Neural cell (in vitro differentiated cells): ENCODE results near the gene DLGAP4. TPM values are rescaled to one million over a fixed set of nuclear protein-coding genes. Genes with fewer than 3 reads are reported as not detected.

Experiments used
- H2AFZ ChIP-seq: fragments of 200-600, 300-800 bp; sonication (generic), shearing (Covaris generic); 2 replicates; pipeline ENCODE4 v1.6.0; 2014; ENCODE audit warnings: low read depth, mild to moderate bottlenecking, antibody characterized with exemption, low read length, moderate library complexity
- H3F3A ChIP-seq: fragments of 200-600 bp; shearing (Covaris generic); 2 replicates; pipeline ENCODE4 v1.6.1; 2016; ENCODE audit warnings: mild to moderate bottlenecking, moderate library complexity, mixed read lengths, antibody characterized with exemption, low read length; ENCODE audit not compliant: insufficient read depth, poor library complexity, severe bottlenecking
- H3K27ac ChIP-seq: fragments of 200-600, 300-800 bp; sonication (generic), shearing (Covaris generic); 2 replicates; pipeline ENCODE4 v1.5.1; 2014; ENCODE audit warnings: mild to moderate bottlenecking, low read length, moderate library complexity
- H3K27me3 ChIP-seq: fragments of 300-800, 200-600 bp; sonication (generic), shearing (Covaris generic); 2 replicates; pipeline ENCODE4 v1.6.0; 2014; ENCODE audit warnings: mild to moderate bottlenecking, low read depth, low read length, moderate library complexity; ENCODE audit not compliant: insufficient read depth
- H3K36me3 ChIP-seq: fragments of 300-800, 200-600 bp; sonication (generic), shearing (Covaris generic); 2 replicates; pipeline ENCODE4 v1.5.1; 2014; ENCODE audit warnings: mild to moderate bottlenecking, antibody characterized with exemption, low read length, moderate library complexity; ENCODE audit not compliant: insufficient read depth
- H3K4me2 ChIP-seq: fragments of 300-800, 200-600 bp; sonication (generic), shearing (Covaris generic); 2 replicates; pipeline ENCODE4 v1.6.0; 2014; ENCODE audit warnings: mild to moderate bottlenecking, low read length
- H3K4me3 ChIP-seq: fragments of 300-800, 200-600 bp; sonication (generic), shearing (Covaris generic); 2 replicates; pipeline ENCODE4 v1.5.1; 2014; ENCODE audit warnings: mild to moderate bottlenecking, low read length, moderate library complexity
- H3K79me2 ChIP-seq: fragments of 200-600 bp; shearing (Covaris generic); replicated peaks from 2 replicates; pipeline ENCODE4 v1.6.0; 2014; ENCODE audit warnings: mild to moderate bottlenecking, low read length, moderate library complexity; ENCODE audit not compliant: insufficient read depth
- H3K9ac ChIP-seq: fragments of 300-800, 200-600 bp; sonication (generic), shearing (Covaris generic); 2 replicates; pipeline ENCODE4 v1.6.1; 2016; ENCODE audit warnings: mild to moderate bottlenecking, low read length, mixed read lengths
- H3K9me2 ChIP-seq: fragments of 200-600 bp; shearing (Covaris generic); 2 replicates; pipeline ENCODE4 v1.6.1; 2016; ENCODE audit warnings: mild to moderate bottlenecking, low read length, mixed read lengths; ENCODE audit not compliant: insufficient read depth
- H3K9me3 ChIP-seq: fragments of 200-600, 300-800 bp; sonication (generic), shearing (Covaris generic); 2 replicates; pipeline ENCODE4 v1.6.1; 2016; ENCODE audit warnings: mild to moderate bottlenecking, mixed run types, low read length, moderate library complexity, mixed read lengths
- H4K20me1 ChIP-seq: fragments of 200-600 bp; shearing (Covaris generic); 2 replicates; pipeline ENCODE4 v1.6.1; 2016; ENCODE audit warnings: mild to moderate bottlenecking, mixed run types; ENCODE audit not compliant: insufficient read depth
- CTCF ChIP-seq: fragments of 450-650 bp; IDR thresholded peaks from 2 replicates; pipeline ENCODE4 v1.5.1; 2014; ENCODE audit warnings: antibody characterized with exemption, mild to moderate bottlenecking, moderate library complexity; ENCODE audit not compliant: poor library complexity, severe bottlenecking
- EP300 ChIP-seq: fragments of 450-650 bp; conservative IDR thresholded peaks from 2 replicates; pipeline ENCODE4 v1.6.1; 2014; ENCODE audit warnings: antibody characterized with exemption, mild to moderate bottlenecking, moderate library complexity; ENCODE audit not compliant: poor library complexity, severe bottlenecking
- EZH2 ChIP-seq: fragments of 200-600, 300-800 bp; shearing (Covaris generic), sonication (generic); IDR thresholded peaks from 2 replicates; pipeline ENCODE4 v1.6.1; 2014; ENCODE audit warnings: antibody characterized with exemption, low read length, borderline replicate concordance, mild to moderate bottlenecking; ENCODE audit not compliant: insufficient read depth, poor library complexity, severe bottlenecking
- MXI1 ChIP-seq: fragments of 450-650 bp; conservative IDR thresholded peaks from 2 replicates; pipeline ENCODE4 v1.6.1; 2014; ENCODE audit warnings: antibody characterized with exemption, mild to moderate bottlenecking; ENCODE audit not compliant: poor library complexity, severe bottlenecking
- POLR2AphosphoS5 ChIP-seq: IDR thresholded peaks from 2 replicates; pipeline ENCODE4 v1.6.1; 2012
- RAD21 ChIP-seq: fragments of 450-650 bp; conservative IDR thresholded peaks from 2 replicates; pipeline ENCODE4 v1.6.1; 2014; ENCODE audit warnings: antibody characterized with exemption, mild to moderate bottlenecking, moderate library complexity
- REST ChIP-seq: IDR thresholded peaks from 2 replicates; pipeline ENCODE4 v1.6.1; 2012; ENCODE audit warnings: borderline replicate concordance
- SMC3 ChIP-seq: fragments of 450-650 bp; conservative IDR thresholded peaks from 2 replicates; pipeline ENCODE4 v1.6.1; 2014; ENCODE audit warnings: antibody characterized with exemption, mild to moderate bottlenecking, moderate library complexity; ENCODE audit not compliant: poor library complexity
- TAF1 ChIP-seq: IDR thresholded peaks from 2 replicates; pipeline ENCODE4 v1.6.1; 2012; ENCODE audit warnings: low read depth
- polyA plus RNA-seq: library from polyadenylated mRNA; depleted of rRNA; stranded (reverse); fragments of >200 nt; gene quantifications from 2 replicates; pipeline ENCODE4 v1.2.3, GENCODE V29; 2014

DLGAP4 gene
- polyA plus RNA-seq, 1 donor from 2014 or later, result 31.2 TPM

- Histone ChIP-seq H3K4me3 (no peak overlapping the region), H2AFZ (no peak overlapping the region), H3K9me2 (no peaks in the 10 kb centered on the region), H3K27me3 (no peaks in the 10 kb centered on the region), H3K4me2 (no peak overlapping the region), H3K9me3 (no peaks in the 10 kb centered on the region), H3K27ac (no peak overlapping the region), H3K9ac (no peak overlapping the region), H4K20me1 (no peaks in the 10 kb centered on the region), H3K36me3 (no peaks in the 10 kb centered on the region), H3F3A (no peaks in the 10 kb centered on the region), H3K79me2 (no peaks in the 10 kb centered on the region)
- TF ChIP-seq EP300 (no peak), REST (no peak), CTCF (no peak), RAD21 (no peak), MXI1 (no peak), TAF1 (no peak), POLR2AphosphoS5 (no peak), EZH2 (no peak), SMC3 (no peak)
Observed at GRCh38 chr20:36312724-36313441, 6.7 kb downstream of the DLGAP4 start.

GRCh38 chr20:36313476-36313875, 7.3 kb downstream of the DLGAP4 start:
- Histone ChIP-seq H3K79me2 (no peaks in the 10 kb centered on the region), H4K20me1 (no peaks in the 10 kb centered on the region), H3F3A (no peaks in the 10 kb centered on the region), H2AFZ (no peak overlapping the region), H3K9ac (no peak overlapping the region), H3K4me3 (no peak overlapping the region), H3K36me3 (no peaks in the 10 kb centered on the region), H3K4me2 (no peak overlapping the region), H3K9me3 (no peaks in the 10 kb centered on the region), H3K27ac (no peak overlapping the region), H3K27me3 (no peaks in the 10 kb centered on the region), H3K9me2 (no peaks in the 10 kb centered on the region)
- TF ChIP-seq EP300 (no peak), REST (no peak), SMC3 (no peak), MXI1 (no peak), TAF1 (no peak), CTCF (no peak), POLR2AphosphoS5 (no peak), RAD21 (no peak), EZH2 (no peak)
